ENCODE measurements around the gene CASP9. TPM values are rescaled to one million over a fixed set of nuclear protein-coding genes. Genes with fewer than 3 reads are reported as not detected.
"Not testable (repeated sequence)": the region's sequence is repeated elsewhere in the genome, so short reads cannot be mapped to it uniquely, and the experiment has no call there.

The CASP9 gene
- total and polyA plus RNA-seq, 10 of the 15 experiments (the other 5 are each of a cell fraction or from before 2014, with no cell fraction given) = 2.7 to 14.6 (median 7.6) TPM

GRCh38 chr1:15485636-15486035 lies 38.4 kb downstream of the CASP9 start:
- no TSS peak for BruUV-seq (replicated peaks)
- DNase-seq (ENCODE audit: low read depth, low spot score) (peak; percentile 7), FAIRE-seq (no peak), ATAC-seq (peak; percentile 73)
- no peak overlapping the region for H3K4me3 ChIP-seq
- H3K79me2 ChIP-seq (ENCODE audit: control insufficient read depth, insufficient read depth, low read length) = no peaks in the 10 kb centered on the region
- ChIA-PET RAD21 (ENCODE audit: unreplicated experiment) (no interaction called here), SMC1A (ENCODE audit: uncharacterized antibody, unreplicated experiment) (interaction anchor here (1.3 kb wide), 1 partner anchor 46 kb away, joined by 3 read pairs; no protein-coding TSS in a partner anchor), POLR2A (no interaction called here), CTCF (no interaction called here)
- intact Hi-C loops (cut with micrococcal nuclease; ENCODE audit: unreplicated experiment) = no loop called here
- H3K4me2 ChIP-seq (ENCODE audit: control insufficient read depth, insufficient read depth) = no peak overlapping the region
- in situ Hi-C loops (cut with MboI) = no loop called here
- no peak overlapping the region for H3K27ac ChIP-seq (ENCODE audit: control insufficient read depth, insufficient read depth)
- H3K4me1 ChIP-seq (ENCODE audit: control insufficient read depth, insufficient read depth, low read length) = no peaks in the 10 kb centered on the region
- H3K9ac ChIP-seq (ENCODE audit: control insufficient read depth, insufficient read depth, low read length) = no peak overlapping the region
- H3K27me3 ChIP-seq (replicated peaks in 1 of 2; ENCODE audit: control insufficient read depth in 2 of 2, insufficient read depth in 2 of 2, low read length in 1 of 2) = no peaks in the 10 kb centered on the region
- 41% methylated on average over 6 of the region's 6 CpGs for WGBS (ENCODE audit: insufficient coverage, insufficient replicate concordance, low lambda C conversion rate, missing lambda C conversion rate)
- H2AFZ ChIP-seq (ENCODE audit: control insufficient read depth, low read depth, low read length) = no peak overlapping the region
- no peaks in the 10 kb centered on the region for H4K20me1 ChIP-seq (ENCODE audit: control insufficient read depth, insufficient read depth)
- no peaks in the 10 kb centered on the region for H3K9me3 ChIP-seq (replicated peaks; ENCODE audit: control insufficient read depth, insufficient read depth, low read length)
- no peaks in the 10 kb centered on the region for H3K36me3 ChIP-seq (ENCODE audit: control insufficient read depth in 2 of 2, insufficient read depth in 2 of 2, low read length in 1 of 2)
- TF ChIP-seq RFX5 (IDR thresholded peaks at IDR 0.05; ENCODE audit: low read depth, low read length) (no peak), YY1 (IDR thresholded peaks at IDR 0.05; ENCODE audit: low read depth, low read length) (0 out of 2 replicates have a peak, but pooled peaks have one; percentile 45), NFXL1 (IDR thresholded peaks at IDR 0.05; ENCODE audit: borderline replicate concordance) (no peak), IKZF1 (conservative IDR thresholded peaks at IDR 0.05) (0 out of 2 replicates have a peak, but pooled peaks have one; percentile 22), SPI1 (IDR thresholded peaks at IDR 0.05; ENCODE audit: borderline replicate concordance, insufficient read depth, low read depth, low read length) (peak; percentile 64; the same call in 1 of the 2 replicates)

- H3K9me3 ChIP-seq (replicated peaks; ENCODE audit: control insufficient read depth, insufficient read depth, low read length); FAIRE-seq; DNase-seq (ENCODE audit: low read depth, low spot score); H4K20me1 ChIP-seq (ENCODE audit: control insufficient read depth, insufficient read depth); BruUV-seq (replicated peaks); ATAC-seq; H3K27me3 ChIP-seq (replicated peaks in 1 of 2; ENCODE audit: control insufficient read depth in 2 of 2, insufficient read depth in 2 of 2, low read length in 1 of 2); POLR2A ChIA-PET; H3K27ac ChIP-seq (ENCODE audit: control insufficient read depth, insufficient read depth); intact Hi-C loops (cut with micrococcal nuclease; ENCODE audit: unreplicated experiment); H3K4me3 ChIP-seq; in situ Hi-C loops (cut with MboI); H2AFZ ChIP-seq (ENCODE audit: control insufficient read depth, low read depth, low read length); H3K79me2 ChIP-seq (ENCODE audit: control insufficient read depth, insufficient read depth, low read length); H3K4me1 ChIP-seq (ENCODE audit: control insufficient read depth, insufficient read depth, low read length); H3K9ac ChIP-seq (ENCODE audit: control insufficient read depth, insufficient read depth, low read length); CTCF ChIA-PET; H3K4me2 ChIP-seq (ENCODE audit: control insufficient read depth, insufficient read depth); RAD21 ChIA-PET (ENCODE audit: unreplicated experiment); H3K36me3 ChIP-seq (ENCODE audit: control insufficient read depth in 2 of 2, insufficient read depth in 2 of 2, low read length in 1 of 2): not testable (repeated sequence)
- SMC1A ChIA-PET (ENCODE audit: uncharacterized antibody, unreplicated experiment) = interaction anchor here (0.7 to 1.3 kb wide), 2 partner anchors 47 to 88 kb away, joined by 3 to 5 read pairs; no protein-coding TSS in a partner anchor
- WGBS (ENCODE audit: insufficient coverage, insufficient replicate concordance, low lambda C conversion rate, missing lambda C conversion rate) = 67% methylated on average over 6 of the region's 6 CpGs
Observed at GRCh38 chr1:15484443-15484842, 39.6 kb downstream of the CASP9 start.

Data from GM12878 (cell line).